WTC11 (cell line): Measurements from ENCODE around the gene CEBPG. TPM values are rescaled to one million over a fixed set of nuclear protein-coding genes. Genes with fewer than 3 reads are reported as not detected.

Experiments
- ATAC-seq: fragments of 200-7000 bp; cut with Tn5 transposase; 2 replicates; pipeline ENCODE4 v1.10.0; 2021; ENCODE audit warnings: mild to moderate bottlenecking, moderate library complexity
- CTCF ChIA-PET: fragments of 300-600 bp; sonication (Branson Sonifier 250); formaldehyde crosslinking; loops from one replicate; lab custom pipeline; 2021; ENCODE audit warnings: antibody characterized with exemption; lab: Charles Lee
- POLR2A ChIA-PET: fragments of 350-600 bp; sonication (Branson Sonifier 250); formaldehyde crosslinking; loops from one replicate; lab custom pipeline; 2021; ENCODE audit warnings: antibody characterized with exemption; lab: Charles Lee
- DNase-seq: peaks from one replicate; pipeline ENCODE4 v3.0.0; 2021; ENCODE audit warnings: low spot score
- H3K27ac Mint-ChIP-seq: 2 replicates; pipeline ENCODE4 v1.8.0; 2021; ENCODE audit warnings: mixed read lengths
- H3K27me3 Mint-ChIP-seq: 2 replicates; pipeline ENCODE4 v1.8.0; 2021; ENCODE audit warnings: low read depth, mild to moderate bottlenecking, moderate library complexity, mixed read lengths
- H3K36me3 Mint-ChIP-seq: 2 replicates; pipeline ENCODE4 v1.8.0; 2021; ENCODE audit warnings: mixed read lengths
- H3K4me1 Mint-ChIP-seq: 2 replicates; pipeline ENCODE4 v1.8.0; 2022; ENCODE audit warnings: mixed read lengths
- H3K4me3 Mint-ChIP-seq: 2 replicates; pipeline ENCODE4 v1.8.0; 2021; ENCODE audit warnings: mild to moderate bottlenecking, moderate library complexity, mixed read lengths
- H3K9me3 Mint-ChIP-seq: 2 replicates; pipeline ENCODE4 v1.8.0; 2021; ENCODE audit warnings: mixed read lengths
- AFF4 ChIP-seq: sonication (generic); formaldehyde crosslinking; IDR thresholded peaks from 2 replicates; pipeline ENCODE4 v1.8.1; 2023; ENCODE audit warnings: mild to moderate bottlenecking, missing genetic modification reagents, borderline replicate concordance
- ATF3 ChIP-seq: sonication (generic); formaldehyde crosslinking; conservative IDR thresholded peaks from 2 replicates; pipeline ENCODE4 v1.8.1; 2022; ENCODE audit warnings: mild to moderate bottlenecking, missing genetic modification reagents
- CTCF ChIP-seq: fragments of 200-600 bp; IDR thresholded peaks from 2 replicates; pipeline ENCODE4 v1.8.0; 2022; ENCODE audit warnings: antibody characterized with exemption
- E2F1 ChIP-seq: sonication (generic); formaldehyde crosslinking; IDR thresholded peaks from 2 replicates; pipeline ENCODE4 v1.8.0; 2022; ENCODE audit warnings: mild to moderate bottlenecking, missing genetic modification reagents
- ERG ChIP-seq: fragments of 250-450 bp; sonication (Bioruptor Pico); IDR thresholded peaks from 2 replicates; pipeline ENCODE4 v1.8.0; 2021; ENCODE audit warnings: mild to moderate bottlenecking
- FOXK1 ChIP-seq: sonication (generic); formaldehyde crosslinking; IDR thresholded peaks from 2 replicates; pipeline ENCODE4 v1.8.0; 2022; ENCODE audit warnings: mild to moderate bottlenecking, moderate library complexity, missing genetic modification reagents
- HMGXB4 ChIP-seq: sonication (generic); formaldehyde crosslinking; IDR thresholded peaks from 2 replicates; pipeline ENCODE4 v1.8.1; 2023; ENCODE audit warnings: mild to moderate bottlenecking, moderate library complexity, missing genetic modification reagents
- MAX ChIP-seq: sonication (generic); formaldehyde crosslinking; IDR thresholded peaks from 2 replicates; pipeline ENCODE4 v1.8.0; 2022; ENCODE audit warnings: mild to moderate bottlenecking, missing genetic modification reagents
- MXD4 ChIP-seq: fragments of 250-450 bp; sonication (Bioruptor Pico); IDR thresholded peaks from 2 replicates; pipeline ENCODE4 v1.8.0; 2021; ENCODE audit warnings: mild to moderate bottlenecking, moderate library complexity, borderline replicate concordance
- PREB ChIP-seq: sonication (generic); formaldehyde crosslinking; IDR thresholded peaks from 2 replicates; pipeline ENCODE4 v1.8.1; 2022; ENCODE audit warnings: mild to moderate bottlenecking, missing genetic modification reagents, moderate library complexity, borderline replicate concordance
- RORB ChIP-seq: fragments of 250-450 bp; sonication (Bioruptor Pico); IDR thresholded peaks from 2 replicates; pipeline ENCODE4 v1.9.0; 2021; ENCODE audit warnings: mild to moderate bottlenecking
- TP53 ChIP-seq: sonication (generic); formaldehyde crosslinking; IDR thresholded peaks from 2 replicates; pipeline ENCODE4 v1.8.1; 2023; ENCODE audit warnings: mild to moderate bottlenecking, missing genetic modification reagents
- USF2 ChIP-seq: sonication (generic); formaldehyde crosslinking; IDR thresholded peaks from 2 replicates; pipeline ENCODE4 v1.8.1; 2023; ENCODE audit warnings: mild to moderate bottlenecking, missing genetic modification reagents, moderate library complexity
- ZNF671 ChIP-seq: fragments of 250-450 bp; sonication (Bioruptor Pico); IDR thresholded peaks from 2 replicates; pipeline ENCODE4 v1.8.0; 2021; ENCODE audit warnings: mild to moderate bottlenecking
- ZSCAN18 ChIP-seq: fragments of 250-450 bp; sonication (Bioruptor Pico); IDR thresholded peaks from 2 replicates; pipeline ENCODE4 v2.1.2; 2022; ENCODE audit warnings: mild to moderate bottlenecking, moderate library complexity
- total RNA-seq: library from RNA; stranded (reverse); gene quantifications from 3 replicates; pipeline ENCODE4 v1.2.3, GENCODE V29; 2021

The CEBPG gene
- total RNA-seq, 1 experiment from 2014 or later, result 33.1 TPM

GRCh38 chr19:33359581-33359980 lies 13.9 kb upstream of the CEBPG start:
- no peak for TF ChIP-seq USF2
- TF ChIP-seq ZSCAN18 (CRISPR knock-in tag), result no peak
- no peak for TF ChIP-seq RORB (CRISPR knock-in tag)
- TF ChIP-seq HMGXB4 (CRISPR knock-in tag), result no peak
- TF ChIP-seq PREB (CRISPR knock-in tag), result no peak
- TF ChIP-seq E2F1, result no peak
- TF ChIP-seq, all 79 proteins: peak for 0
- ChIA-PET CTCF (no interaction called here), POLR2A (no interaction called here)
- no peaks in the 10 kb centered on the region for H3K4me1 Mint-ChIP-seq
- peaks cover 12% of the 10 kb centered on the region for H3K9me3 Mint-ChIP-seq
- no peak for ATAC-seq
- H3K4me3 Mint-ChIP-seq, result no peak overlapping the region
- H3K27me3 Mint-ChIP-seq, result no peaks in the 10 kb centered on the region
- H3K36me3 Mint-ChIP-seq, result 0 out of 2 replicates have a peak, but pooled peaks cover 2% of the 10 kb centered on the region
- no peak overlapping the region for H3K27ac Mint-ChIP-seq
- DNase-seq, result no peak

- POLR2A ChIA-PET, result no interaction called here
- H3K9me3 Mint-ChIP-seq, result no peaks in the 10 kb centered on the region
- TF ChIP-seq ERG (CRISPR knock-in tag), result no peak
- TF ChIP-seq TP53 (CRISPR knock-in tag), result no peak
- no peak for TF ChIP-seq MXD4 (CRISPR knock-in tag)
- no peak for TF ChIP-seq AFF4 (CRISPR knock-in tag)
- TF ChIP-seq MAX (CRISPR knock-in tag), result no peak
- TF ChIP-seq FOXK1 (CRISPR knock-in tag), result no peak
- TF ChIP-seq ZSCAN18 (CRISPR knock-in tag), result no peak
- no peak for TF ChIP-seq ATF3 (CRISPR knock-in tag)
- TF ChIP-seq ZNF671, result no peak
- TF ChIP-seq CTCF, result no peak
Observed at GRCh38 chr19:33362508-33363228, 10.8 kb upstream of the CEBPG start.

More at GRCh38 chr19:33362508-33363228, 10.8 kb upstream of the CEBPG start:
- DNase-seq (no peak), ATAC-seq (no peak)
- Mint-ChIP-seq H3K27me3 (peaks cover 4% of the 10 kb centered on the region), H3K36me3 (no peaks in the 10 kb centered on the region), H3K4me3 (no peak overlapping the region), H3K4me1 (no peaks in the 10 kb centered on the region), H3K27ac (no peak overlapping the region)
- CTCF ChIA-PET, result no interaction called here
